ENCODE data around the gene CALHM6.

The CALHM6 gene

DNA sequence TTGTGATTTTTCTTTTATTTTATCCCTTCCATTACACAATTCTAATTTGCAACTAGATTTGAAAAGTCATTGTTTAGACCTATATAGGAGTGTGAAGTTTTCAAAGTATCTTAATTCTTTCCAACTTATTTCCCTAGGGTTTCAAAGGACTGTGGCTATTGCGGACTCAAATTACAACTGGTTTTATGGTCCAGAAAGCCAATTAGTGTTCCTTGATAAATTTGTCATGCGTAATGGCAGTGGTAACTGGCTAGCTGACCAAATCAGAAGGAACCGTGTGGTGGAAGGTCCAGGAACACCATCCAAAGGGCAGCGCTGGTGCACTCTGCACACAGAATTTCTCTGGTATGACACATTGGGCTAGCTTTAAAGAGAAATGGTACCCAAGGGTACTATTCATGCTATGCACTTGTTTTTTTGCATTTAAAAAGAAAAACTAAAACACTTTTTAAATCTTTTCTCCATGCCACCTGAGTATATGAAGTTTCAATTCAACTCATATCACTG, 27.9 kb upstream of the CALHM6 start:
- DNase-seq (ENCODE audit: low read depth) = no peak
- H3K4me3 ChIP-seq (ENCODE audit: control insufficient read depth, low read depth, low read length) = no peak overlapping the region
- TF ChIP-seq, protein P1, sequence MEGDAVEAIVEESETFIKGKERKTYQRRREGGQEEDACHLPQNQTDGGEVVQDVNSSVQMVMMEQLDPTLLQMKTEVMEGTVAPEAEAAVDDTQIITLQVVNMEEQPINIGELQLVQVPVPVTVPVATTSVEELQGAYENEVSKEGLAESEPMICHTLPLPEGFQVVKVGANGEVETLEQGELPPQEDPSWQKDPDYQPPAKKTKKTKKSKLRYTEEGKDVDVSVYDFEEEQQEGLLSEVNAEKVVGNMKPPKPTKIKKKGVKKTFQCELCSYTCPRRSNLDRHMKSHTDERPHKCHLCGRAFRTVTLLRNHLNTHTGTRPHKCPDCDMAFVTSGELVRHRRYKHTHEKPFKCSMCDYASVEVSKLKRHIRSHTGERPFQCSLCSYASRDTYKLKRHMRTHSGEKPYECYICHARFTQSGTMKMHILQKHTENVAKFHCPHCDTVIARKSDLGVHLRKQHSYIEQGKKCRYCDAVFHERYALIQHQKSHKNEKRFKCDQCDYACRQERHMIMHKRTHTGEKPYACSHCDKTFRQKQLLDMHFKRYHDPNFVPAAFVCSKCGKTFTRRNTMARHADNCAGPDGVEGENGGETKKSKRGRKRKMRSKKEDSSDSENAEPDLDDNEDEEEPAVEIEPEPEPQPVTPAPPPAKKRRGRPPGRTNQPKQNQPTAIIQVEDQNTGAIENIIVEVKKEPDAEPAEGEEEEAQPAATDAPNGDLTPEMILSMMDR (conservative IDR thresholded peaks at IDR 0.05; ENCODE audit: control insufficient read depth, insufficient read depth, low read depth, low read length) = no peak

- H3K4me3 ChIP-seq (ENCODE audit: control insufficient read depth, low read depth, low read length) = no peak overlapping the region
- TF ChIP-seq, protein P1 (conservative IDR thresholded peaks at IDR 0.05; ENCODE audit: control insufficient read depth, insufficient read depth, low read depth, low read length) = no peak
- DNase-seq (ENCODE audit: low read depth) = no peak
These were observed 27.0 kb upstream of the CALHM6 start for GRCh38 chr6:116434056-116434725.

DNA sequence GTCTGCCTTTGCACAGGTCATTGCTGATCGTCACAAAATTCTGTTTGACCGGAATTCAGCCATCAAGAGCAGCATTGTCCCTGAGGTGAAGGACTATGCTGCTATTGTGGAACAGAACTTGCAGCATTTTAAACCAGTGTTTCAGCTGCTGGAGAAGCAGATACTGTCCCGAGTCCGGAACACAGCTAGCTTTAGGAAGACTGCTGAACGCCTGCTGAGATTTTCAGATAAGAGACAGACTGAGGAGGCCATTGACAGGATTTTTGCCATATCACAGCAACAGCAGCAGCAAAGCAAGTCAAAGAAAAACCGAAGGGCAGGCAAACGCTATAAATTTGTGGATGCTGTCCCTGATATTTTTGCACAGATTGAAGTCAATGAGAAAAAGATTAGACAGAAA, 24.6 kb upstream of the CALHM6 start:
- no peak overlapping the region for H3K4me3 ChIP-seq (ENCODE audit: control insufficient read depth, low read depth, low read length)
- DNase-seq (ENCODE audit: low read depth) = no peak
- TF ChIP-seq, protein P1 (conservative IDR thresholded peaks at IDR 0.05; ENCODE audit: control insufficient read depth, insufficient read depth, low read depth, low read length) = no peak

DNA sequence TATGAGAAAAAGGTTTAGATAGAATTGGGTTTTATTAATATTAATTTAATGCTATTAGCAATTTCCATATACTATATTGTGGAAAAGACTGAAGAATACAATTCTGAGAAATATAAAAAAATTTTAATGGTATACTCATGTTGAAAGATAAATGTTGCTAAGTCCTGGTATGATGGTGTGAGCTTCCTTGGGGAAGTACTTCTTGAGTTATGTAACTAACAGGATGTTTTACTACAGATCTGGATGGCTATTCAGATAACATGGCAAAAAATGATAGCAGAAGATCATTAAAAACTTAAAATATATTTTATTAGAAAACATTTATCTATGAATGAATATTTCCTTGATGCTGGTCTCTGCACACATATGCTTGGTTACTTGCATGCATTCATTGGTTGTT, 23.5 kb upstream of the CALHM6 start:
- TF ChIP-seq, protein P1 (conservative IDR thresholded peaks at IDR 0.05; ENCODE audit: control insufficient read depth, insufficient read depth, low read depth, low read length) = no peak
- no peak for DNase-seq (ENCODE audit: low read depth)

GRCh38 chr6:116438590-116439448, 22.4 kb upstream of the CALHM6 start:
- TF ChIP-seq, protein P1 (conservative IDR thresholded peaks at IDR 0.05; ENCODE audit: control insufficient read depth, insufficient read depth, low read depth, low read length) = no peak
- DNase-seq (ENCODE audit: low read depth) = no peak
- no peak overlapping the region for H3K4me3 ChIP-seq (ENCODE audit: control insufficient read depth, low read depth, low read length)

More for the DNA sequence above, 23.5 kb upstream of the CALHM6 start:
- H3K4me3 ChIP-seq (ENCODE audit: control insufficient read depth, low read depth, low read length) = no peak overlapping the region

- no peak overlapping the region for H3K4me3 ChIP-seq (ENCODE audit: control insufficient read depth, low read depth, low read length)
- TF ChIP-seq, protein P1 (conservative IDR thresholded peaks at IDR 0.05; ENCODE audit: control insufficient read depth, insufficient read depth, low read depth, low read length) = no peak
- DNase-seq (ENCODE audit: low read depth) = peak; percentile 29
These were observed 21.6 kb upstream of the CALHM6 start for GRCh38 chr6:116439522-116440051.

All from fibroblast of mammary gland (primary cell).